ENCODE measurements around the gene GBGT1.

The GBGT1 gene

GRCh38 chr9:133154097-133154989 is 9.4 kb downstream of the GBGT1 start:
- FAIRE-seq = no peak
- no peak for DNase-seq (ENCODE audit: insufficient read length)
- TF ChIP-seq POLR2AphosphoS5 (IDR thresholded peaks at IDR 0.05; ENCODE audit: low read depth, low read length) (no peak), POLR2A (IDR thresholded peaks at IDR 0.05; ENCODE audit: low read depth, low read length) (no peak), TAF1 (IDR thresholded peaks at IDR 0.05; ENCODE audit: borderline replicate concordance, low read depth, low read length) (no peak)

- TF ChIP-seq POLR2AphosphoS5 (IDR thresholded peaks at IDR 0.05; ENCODE audit: low read depth, low read length) = no peak
- TF ChIP-seq TAF1 (IDR thresholded peaks at IDR 0.05; ENCODE audit: borderline replicate concordance, low read depth, low read length) = no peak
- no peak for TF ChIP-seq POLR2A (IDR thresholded peaks at IDR 0.05; ENCODE audit: low read depth, low read length)
- FAIRE-seq (no peak), DNase-seq (ENCODE audit: insufficient read length) (no peak)
Measured at GRCh38 chr9:133153227-133154096, 10.3 kb downstream of the GBGT1 start.

- FAIRE-seq (no peak), DNase-seq (ENCODE audit: insufficient read length) (no peak)
- no peak for TF ChIP-seq POLR2A (IDR thresholded peaks at IDR 0.05; ENCODE audit: low read depth, low read length)
- no peak for TF ChIP-seq TAF1 (IDR thresholded peaks at IDR 0.05; ENCODE audit: borderline replicate concordance, low read depth, low read length)
- TF ChIP-seq POLR2AphosphoS5 (IDR thresholded peaks at IDR 0.05; ENCODE audit: low read depth, low read length) = no peak
Measured at GRCh38 chr9:133151601-133152525, 11.9 kb downstream of the GBGT1 start.

- no peak for FAIRE-seq
- no peak for DNase-seq (ENCODE audit: insufficient read length)
- no peak for TF ChIP-seq POLR2A (IDR thresholded peaks at IDR 0.05; ENCODE audit: low read depth, low read length)
- TF ChIP-seq POLR2AphosphoS5 (IDR thresholded peaks at IDR 0.05; ENCODE audit: low read depth, low read length) = no peak
- no peak for TF ChIP-seq TAF1 (IDR thresholded peaks at IDR 0.05; ENCODE audit: borderline replicate concordance, low read depth, low read length)
Measured at GRCh38 chr9:133151041-133151440, 12.7 kb downstream of the GBGT1 start.

GRCh38 chr9:133149130-133150015 is 14.3 kb downstream of the GBGT1 start:
- no peak for TF ChIP-seq POLR2AphosphoS5 (IDR thresholded peaks at IDR 0.05; ENCODE audit: low read depth, low read length)
- peak; percentile 71; the same call in 1 of the 2 replicates for TF ChIP-seq POLR2A (IDR thresholded peaks at IDR 0.05; ENCODE audit: low read depth, low read length)
- TF ChIP-seq TAF1 (IDR thresholded peaks at IDR 0.05; ENCODE audit: borderline replicate concordance, low read depth, low read length) = 0 out of 2 replicates have a peak, but pooled peaks have one; percentile 13
- FAIRE-seq = peak; percentile 99
- DNase-seq (ENCODE audit: insufficient read length) = peak; percentile 98

GRCh38 chr9:133148199-133149129 is 15.2 kb downstream of the GBGT1 start:
- DNase-seq (ENCODE audit: insufficient read length) (peak; percentile 57), FAIRE-seq (peak; percentile 88)
- TF ChIP-seq POLR2A (IDR thresholded peaks at IDR 0.05; ENCODE audit: low read depth, low read length) (no peak), TAF1 (IDR thresholded peaks at IDR 0.05; ENCODE audit: borderline replicate concordance, low read depth, low read length) (0 out of 2 replicates have a peak, but pooled peaks have one; percentile 12), POLR2AphosphoS5 (IDR thresholded peaks at IDR 0.05; ENCODE audit: low read depth, low read length) (no peak)

GRCh38 chr9:133147412-133148198 is 16.1 kb downstream of the GBGT1 start:
- DNase-seq (ENCODE audit: insufficient read length) = peak; percentile 69
- TF ChIP-seq TAF1 (IDR thresholded peaks at IDR 0.05; ENCODE audit: borderline replicate concordance, low read depth, low read length) (no peak), POLR2A (IDR thresholded peaks at IDR 0.05; ENCODE audit: low read depth, low read length) (no peak), POLR2AphosphoS5 (IDR thresholded peaks at IDR 0.05; ENCODE audit: low read depth, low read length) (no peak)
- peak; percentile 91 for FAIRE-seq

GRCh38 chr9:133146746-133147411 is 16.8 kb downstream of the GBGT1 start:
- no peak for TF ChIP-seq TAF1 (IDR thresholded peaks at IDR 0.05; ENCODE audit: borderline replicate concordance, low read depth, low read length)
- no peak for TF ChIP-seq POLR2AphosphoS5 (IDR thresholded peaks at IDR 0.05; ENCODE audit: low read depth, low read length)
- TF ChIP-seq POLR2A (IDR thresholded peaks at IDR 0.05; ENCODE audit: low read depth, low read length) = no peak
- DNase-seq (ENCODE audit: insufficient read length) (no peak), FAIRE-seq (no peak)
